Mesenchymal stem cell (in vitro differentiated cells and primary cell): Measurements from ENCODE around the gene CFAP65.

Experiments used
- DNase-seq: peaks from one replicate; pipeline ENCODE4 v3.0.0-alpha.2; 2013
- H2AFZ ChIP-seq: one replicate; pipeline ENCODE4 v1.6.1; 2013; ENCODE audit warnings: low read depth, mild to moderate bottlenecking, control low read depth, inconsistent platforms, low read length, moderate library complexity
- H2AK5ac ChIP-seq: 2 replicates; pipeline ENCODE4 v1.6.1; 2013; ENCODE audit warnings: low read length, moderate library complexity, mild to moderate bottlenecking, inconsistent platforms; ENCODE audit not compliant: severe bottlenecking
- H2BK120ac ChIP-seq: one replicate; pipeline ENCODE4 v1.6.1; 2013; ENCODE audit warnings: low read depth, mild to moderate bottlenecking, inconsistent platforms, low read length, moderate library complexity
- H2BK12ac ChIP-seq, 2 experiments: one replicate each; pipeline ENCODE4 v1.6.1; 2013; ENCODE audit warnings: inconsistent platforms in 2 of 2, low read length in 2 of 2, mild to moderate bottlenecking in 2 of 2, moderate library complexity in 2 of 2, control low read depth in 1 of 2
- H2BK15ac ChIP-seq: one replicate; pipeline ENCODE4 v1.6.1; 2013; ENCODE audit warnings: mild to moderate bottlenecking, low read depth, inconsistent platforms; ENCODE audit not compliant: poor library complexity, severe bottlenecking
- H2BK5ac ChIP-seq: 2 replicates; pipeline ENCODE4 v1.6.1; 2013; ENCODE audit warnings: low read depth, mild to moderate bottlenecking, low read length, control low read depth, inconsistent platforms; ENCODE audit not compliant: poor library complexity, severe bottlenecking
- H3K14ac ChIP-seq, 2 experiments: one replicate each; pipeline ENCODE4 v1.6.1; 2013; ENCODE audit warnings: inconsistent platforms in 2 of 2, low read length in 2 of 2, control low read depth in 1 of 2, mild to moderate bottlenecking in 1 of 2, moderate library complexity in 1 of 2
- H3K18ac ChIP-seq, 2 experiments: one replicate each; pipeline ENCODE4 v1.6.1; 2013; ENCODE audit warnings: inconsistent platforms in 2 of 2, low read length in 2 of 2, control low read depth in 1 of 2, low read depth in 1 of 2, mild to moderate bottlenecking in 1 of 2
- H3K23ac ChIP-seq, 2 experiments: one replicate each; pipeline ENCODE4 v1.6.1; 2013; ENCODE audit warnings: inconsistent platforms in 2 of 2, low read length in 2 of 2, mild to moderate bottlenecking in 2 of 2, moderate library complexity in 2 of 2, control low read depth in 1 of 2
- H3K27ac ChIP-seq: 2 replicates; pipeline ENCODE4 v1.5.1; 2013; ENCODE audit warnings: mild to moderate bottlenecking, moderate library complexity, low read length, control low read depth, inconsistent platforms; ENCODE audit not compliant: poor library complexity, severe bottlenecking
- H3K27me3 ChIP-seq, 2 experiments: 2 replicates each; pipeline versions ENCODE4 v1.6.1 to v1.7.0; 2013; ENCODE audit warnings: low read length in 2 of 2, mild to moderate bottlenecking in 2 of 2, moderate library complexity in 2 of 2, control low read depth in 1 of 2, inconsistent platforms in 1 of 2; ENCODE audit not compliant: control insufficient read depth in 1 of 2, insufficient read depth in 1 of 2
- H3K36me3 ChIP-seq, 2 experiments: 2 replicates each; pipeline versions ENCODE4 v1.6.1 to v1.7.0; 2013; ENCODE audit warnings: low read length in 2 of 2, control low read depth in 1 of 2, inconsistent platforms in 1 of 2, low read depth in 1 of 2, mild to moderate bottlenecking in 1 of 2; ENCODE audit not compliant: insufficient read depth in 2 of 2, control insufficient read depth in 1 of 2
- H3K4ac ChIP-seq, 2 experiments: one replicate each; pipeline ENCODE4 v1.6.1; 2013; ENCODE audit warnings: inconsistent platforms in 2 of 2, low read length in 2 of 2, mild to moderate bottlenecking in 2 of 2, moderate library complexity in 2 of 2, control low read depth in 1 of 2, low read depth in 1 of 2
- H3K4me1 ChIP-seq: 2 replicates; pipeline ENCODE4 v1.6.1; 2013; ENCODE audit warnings: low read depth, low read length, control low read depth; ENCODE audit not compliant: control insufficient read depth, insufficient read depth
- H3K4me2 ChIP-seq: 2 replicates; pipeline ENCODE4 v1.6.1; 2013; ENCODE audit warnings: low read length, mild to moderate bottlenecking, inconsistent platforms; ENCODE audit not compliant: poor library complexity, severe bottlenecking
- H3K4me3 ChIP-seq, 2 experiments: 2 replicates each; pipeline versions ENCODE4 v1.5.1 to v1.7.0; 2013; ENCODE audit warnings: low read length in 2 of 2, mild to moderate bottlenecking in 2 of 2, control low read depth in 1 of 2, low read depth in 1 of 2; ENCODE audit not compliant: insufficient read depth in 1 of 2
- H3K79me1 ChIP-seq: replicated peaks from 2 replicates; pipeline ENCODE4 v1.6.1; 2013; ENCODE audit warnings: mild to moderate bottlenecking, control low read depth, low read length, inconsistent platforms; ENCODE audit not compliant: poor library complexity, severe bottlenecking
- H3K9ac ChIP-seq: 2 replicates; pipeline ENCODE4 v1.7.0; 2013; ENCODE audit warnings: mild to moderate bottlenecking, low read length, moderate library complexity
- H3K9me3 ChIP-seq: 2 replicates; pipeline ENCODE4 v1.7.0; 2013; ENCODE audit warnings: mild to moderate bottlenecking, low read length; ENCODE audit not compliant: control insufficient read depth
- H4K8ac ChIP-seq: one replicate; pipeline ENCODE4 v1.6.1; 2013; ENCODE audit warnings: inconsistent platforms, mild to moderate bottlenecking, low read length, moderate library complexity
- H4K91ac ChIP-seq: one replicate; pipeline ENCODE4 v1.6.1; 2013; ENCODE audit warnings: mild to moderate bottlenecking, low read length, inconsistent platforms
- WGBS: methylation state at CpG from one replicate; pipeline ENCODE4 v1.1.7; 2013; ENCODE audit warnings: mixed read lengths; 5-methylcytosine and 5-hydroxymethylcytosine counted together

Gene CFAP65

GRCh38 chr2:218964041-218964771 is 77.1 kb downstream of the CFAP65 start:
- peaks cover 13% of the 10 kb centered on the region for H3K4me1 ChIP-seq
- H3K9ac ChIP-seq: no peak overlapping the region
- H3K4me2 ChIP-seq: no peak overlapping the region
- H2BK120ac ChIP-seq: no peak overlapping the region
- H3K27ac ChIP-seq: no peak overlapping the region
- H3K18ac ChIP-seq: no peak overlapping the region
- no peak overlapping the region for H2BK5ac ChIP-seq
- peaks cover 2% of the 10 kb centered on the region for H3K9me3 ChIP-seq
- no peak overlapping the region for H2AK5ac ChIP-seq
- no peak overlapping the region for H2AFZ ChIP-seq
- peak; percentile 53 for DNase-seq
- H3K27me3 ChIP-seq: peaks cover 57 to 66% of the 10 kb centered on the region in 2 experiments
- no peak overlapping the region for H2BK15ac ChIP-seq
- no peak overlapping the region for H3K23ac ChIP-seq
- no peaks in the 10 kb centered on the region for H3K36me3 ChIP-seq
- H4K8ac ChIP-seq: no peak overlapping the region
- WGBS: 55% methylated on average over 5 of the region's 5 CpGs
- no peak overlapping the region for H3K14ac ChIP-seq
- H3K79me1 ChIP-seq: no peaks in the 10 kb centered on the region
- no peak overlapping the region for H4K91ac ChIP-seq
- no peak overlapping the region for H3K4ac ChIP-seq
- no peak overlapping the region for H3K4me3 ChIP-seq
- H2BK12ac ChIP-seq: no peak overlapping the region

DNA sequence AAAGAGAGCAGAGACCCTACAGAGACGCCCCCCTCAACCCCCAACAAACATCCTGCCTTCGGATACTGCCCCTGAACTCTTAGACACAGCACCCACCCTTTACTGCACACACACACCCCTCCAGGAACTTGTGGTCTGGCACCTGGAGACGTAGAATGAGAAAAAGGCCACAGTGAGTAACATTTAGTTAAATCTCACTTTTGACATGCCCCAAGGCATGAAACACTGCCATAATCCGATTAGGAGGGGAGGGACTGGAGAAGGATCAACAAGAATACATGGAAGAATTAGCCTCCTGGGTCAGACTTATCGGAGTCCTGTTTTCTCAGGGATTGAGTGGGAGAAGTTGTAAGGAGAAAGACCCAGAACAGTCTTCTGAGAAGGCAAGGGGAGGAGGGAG is 77.7 kb downstream of the CFAP65 start:
- no peak overlapping the region for H3K14ac ChIP-seq
- H3K27me3 ChIP-seq: peaks cover 63 to 69% of the 10 kb centered on the region in 2 experiments
- peaks cover 2% of the 10 kb centered on the region for H3K9me3 ChIP-seq
- H3K79me1 ChIP-seq: no peaks in the 10 kb centered on the region
- no peak overlapping the region for H4K91ac ChIP-seq
- H3K36me3 ChIP-seq: no peaks in the 10 kb centered on the region
- H3K27ac ChIP-seq: no peak overlapping the region
- no peak overlapping the region for H2BK12ac ChIP-seq
- H2BK120ac ChIP-seq: no peak overlapping the region
- no peak overlapping the region for H3K4me2 ChIP-seq
- no peak overlapping the region for H3K23ac ChIP-seq
- no peak overlapping the region for H2AK5ac ChIP-seq
- no peak overlapping the region for H3K18ac ChIP-seq
- H3K4me3 ChIP-seq: no peak overlapping the region
- DNase-seq: no peak
- no peak overlapping the region for H3K9ac ChIP-seq
- H3K4me1 ChIP-seq: peaks cover 13% of the 10 kb centered on the region
- no peak overlapping the region for H2BK5ac ChIP-seq
- no peak overlapping the region for H2AFZ ChIP-seq
- H4K8ac ChIP-seq: no peak overlapping the region
- H2BK15ac ChIP-seq: no peak overlapping the region
- H3K4ac ChIP-seq: no peak overlapping the region
- 34% methylated on average over 5 of the region's 5 CpGs for WGBS

- no peak overlapping the region for H3K18ac ChIP-seq
- H3K36me3 ChIP-seq: no peaks in the 10 kb centered on the region
- no peak overlapping the region for H4K8ac ChIP-seq
- DNase-seq: peak; percentile 42
- no peak overlapping the region for H2BK5ac ChIP-seq
- H2AFZ ChIP-seq: no peak overlapping the region
- H3K27me3 ChIP-seq: peaks cover 65 to 69% of the 10 kb centered on the region in 2 experiments
- 1% methylated on average over 38 of the region's 42 CpGs for WGBS
- H3K4me3 ChIP-seq: no peak overlapping the region
- H3K4me2 ChIP-seq: peak overlapping the region; percentile 12
- peaks cover 13% of the 10 kb centered on the region for H3K4me1 ChIP-seq
- no peak overlapping the region for H3K27ac ChIP-seq
- no peak overlapping the region for H4K91ac ChIP-seq
- H2BK15ac ChIP-seq: no peak overlapping the region
- no peak overlapping the region for H3K23ac ChIP-seq
- no peak overlapping the region for H3K9ac ChIP-seq
- no peak overlapping the region for H3K4ac ChIP-seq
- H3K14ac ChIP-seq: no peak overlapping the region
- H2AK5ac ChIP-seq: no peak overlapping the region
- H3K79me1 ChIP-seq: no peaks in the 10 kb centered on the region
- H3K9me3 ChIP-seq: peaks cover 2% of the 10 kb centered on the region
- no peak overlapping the region for H2BK12ac ChIP-seq
- H2BK120ac ChIP-seq: no peak overlapping the region
These were observed 78.3 kb downstream of the CFAP65 start for GRCh38 chr2:218962859-218963492.

DNA sequence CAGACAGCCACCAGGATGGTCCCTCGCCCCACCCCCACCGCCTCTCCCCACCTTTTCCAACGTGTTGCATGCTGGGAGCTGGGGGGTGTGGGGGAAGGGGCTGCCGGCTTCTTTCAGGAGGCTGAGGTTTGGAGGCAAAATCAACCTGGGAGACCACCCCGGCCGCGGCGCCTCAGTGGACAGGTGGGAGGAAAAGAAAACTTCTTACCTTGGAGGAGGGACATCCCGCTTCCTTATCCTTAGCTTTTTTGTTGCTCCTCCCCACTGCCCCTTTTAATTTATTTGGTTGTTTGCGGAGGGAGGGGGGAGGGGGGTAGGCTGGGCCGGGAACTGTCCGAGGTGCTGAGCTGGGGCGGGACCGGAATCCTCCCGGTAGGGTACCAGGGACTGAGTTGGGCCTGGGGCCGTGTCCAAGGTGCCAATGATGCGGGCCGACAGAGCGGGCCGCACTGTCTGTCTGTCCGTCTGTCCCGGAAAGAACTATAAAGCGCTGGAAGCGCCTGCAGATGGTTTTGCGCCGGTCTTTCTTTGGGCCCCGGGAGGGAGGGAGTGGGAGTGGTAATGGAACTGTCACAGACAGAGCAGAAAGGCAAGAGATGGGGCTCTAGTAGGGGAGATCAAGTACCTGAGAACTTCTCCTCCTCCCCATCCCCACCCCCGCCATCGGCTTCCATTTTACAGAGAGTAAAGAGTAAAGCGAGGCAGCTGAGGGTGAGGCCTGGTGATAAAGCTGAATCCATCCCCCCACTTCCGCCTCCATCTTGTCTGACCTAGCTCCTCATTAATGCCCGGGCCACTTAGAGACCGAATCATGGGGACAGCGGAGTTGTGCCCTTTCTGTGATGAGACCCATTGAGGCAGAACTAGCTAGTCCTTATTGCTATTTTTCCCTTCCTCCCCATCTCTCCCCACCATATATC is 79.4 kb downstream of the CFAP65 start:
- 37% methylated on average over 24 of the region's 34 CpGs for WGBS
- Histone ChIP-seq H3K4me3 (no peak overlapping the region), H3K23ac (no peak overlapping the region), H3K79me1 (no peaks in the 10 kb centered on the region), H2BK12ac (no peak overlapping the region), H3K18ac (no peak overlapping the region), H4K8ac (no peak overlapping the region), H3K4me1 (peaks cover 13% of the 10 kb centered on the region), H3K14ac (no peak overlapping the region), H2BK15ac (no peak overlapping the region), H3K4me2 (no peak overlapping the region), H3K27me3 (peaks cover 72 to 74% of the 10 kb centered on the region in 2 experiments), H3K27ac (no peak overlapping the region), H3K9me3 (peaks cover 2% of the 10 kb centered on the region), H3K36me3 (no peaks in the 10 kb centered on the region), H2AK5ac (no peak overlapping the region), H2BK5ac (no peak overlapping the region), H4K91ac (no peak overlapping the region), H2AFZ (no peak overlapping the region), H2BK120ac (no peak overlapping the region), H3K4ac (no peak overlapping the region), H3K9ac (no peak overlapping the region)
- no peak for DNase-seq
